CD4-positive, alpha-beta T cell (primary cell): ENCODE data around the gene AGT. TPM values are rescaled to one million over a fixed set of nuclear protein-coding genes. Genes with fewer than 3 reads are reported as not detected.

Experiments
- ATAC-seq: fragments of 200-7000 bp; cut with Tn5 transposase; one replicate; pipeline ENCODE4 v1.10.0; 2022; ENCODE audit warnings: mild to moderate bottlenecking; ENCODE audit not compliant: poor library complexity
- CTCF ChIA-PET: fragments of 350-600 bp; sonication (Branson Sonifier 250); formaldehyde crosslinking; loops from one replicate; lab custom pipeline; 2021; ENCODE audit warnings: antibody characterized with exemption, inconsistent platforms; lab: Charles Lee
- POLR2A ChIA-PET: fragments of 350-600 bp; sonication (Branson Sonifier 250); formaldehyde crosslinking; loops from one replicate; lab custom pipeline; 2021; ENCODE audit warnings: antibody characterized with exemption, inconsistent platforms; lab: Charles Lee
- DNase-seq, 14 experiments: peaks; one replicate each; pipeline ENCODE4 v3.0.0-alpha.2; 2013 to 2020; ENCODE audit warnings: mixed read lengths in 2 of 14
- H3K27ac ChIP-seq, 2 donors: one replicate each; pipeline versions ENCODE4 v1.5.1 to v1.7.0; 2013; ENCODE audit warnings: low read length in 2 of 2, low read depth in 1 of 2, mild to moderate bottlenecking in 1 of 2
- H3K27me3 ChIP-seq, 2 experiments: 1 replicate in 1 of 2; 2 replicates in 1 of 2; pipeline versions ENCODE4 v1.6.1 to v1.7.0; 2013; ENCODE audit warnings: low read length in 2 of 2, control low read depth in 1 of 2, mild to moderate bottlenecking in 1 of 2, moderate library complexity in 1 of 2; ENCODE audit not compliant: insufficient read depth in 2 of 2, control insufficient read depth in 1 of 2
- H3K36me3 ChIP-seq: one replicate; pipeline ENCODE4 v1.6.1; 2013; ENCODE audit warnings: low read length, control low read depth; ENCODE audit not compliant: insufficient read depth
- H3K4me1 ChIP-seq: one replicate; pipeline ENCODE4 v1.6.1; 2013; ENCODE audit warnings: low read length, control low read depth; ENCODE audit not compliant: insufficient read depth
- H3K4me3 ChIP-seq: one replicate; pipeline ENCODE4 v1.5.1; 2013; ENCODE audit warnings: mild to moderate bottlenecking, low read length, moderate library complexity
- H3K9me3 ChIP-seq, 2 experiments: 1 replicate in 1 of 2; 2 replicates in 1 of 2; pipeline versions ENCODE4 v1.6.1 to v1.7.0; 2013; ENCODE audit warnings: low read length in 2 of 2, mild to moderate bottlenecking in 2 of 2, control low read depth in 1 of 2, moderate library complexity in 1 of 2; ENCODE audit not compliant: control insufficient read depth in 1 of 2, insufficient read depth in 1 of 2
- H3K27ac Mint-ChIP-seq: one replicate; pipeline ENCODE4 v1.8.0; 2020; ENCODE audit warnings: mixed read lengths
- H3K27me3 Mint-ChIP-seq: one replicate; pipeline ENCODE4 v1.8.0; 2021; ENCODE audit warnings: mixed read lengths
- H3K36me3 Mint-ChIP-seq: one replicate; pipeline ENCODE4 v1.8.0; 2021; ENCODE audit warnings: low read depth, mixed read lengths
- H3K4me1 Mint-ChIP-seq: one replicate; pipeline ENCODE4 v1.8.0; 2021; ENCODE audit warnings: low read depth, mixed read lengths
- H3K4me3 Mint-ChIP-seq: one replicate; pipeline ENCODE4 v1.8.0; 2020; ENCODE audit warnings: mild to moderate bottlenecking, mixed read lengths
- H3K9me3 Mint-ChIP-seq: one replicate; pipeline ENCODE4 v1.8.0; 2020; ENCODE audit warnings: mixed read lengths
- CTCF ChIP-seq: fragments of 200-600 bp; IDR thresholded peaks from one replicate; pipeline ENCODE4 v1.8.0; 2022; ENCODE audit warnings: antibody characterized with exemption, mild to moderate bottlenecking
- intact Hi-C, 2 experiments: fragments of 100-400 bp; cut with DNase I in 1 of 2; cut with micrococcal nuclease in 1 of 2; formaldehyde crosslinking; loops; one replicate each; pipeline versions ENCODE4 v1.15.1 to v1.9.0; 2023 to 2025; cut with DNase I, micrococcal nuclease
- total RNA-seq, 174 experiments: library from RNA in 2 of 174; stranded (reverse) in 2 of 174; gene quantifications; one replicate each; pipeline ENCODE4 v1.2.3 and lab custom pipeline; 2021 to 2026

AGT gene
- total RNA-seq, 2 experiments from 2014 or later, result not detected

- Histone ChIP-seq H3K27me3 (no peaks in the 10 kb centered on the region), H3K4me3 (no peak overlapping the region), H3K9me3 (no peaks in the 10 kb centered on the region), H3K36me3 (peaks cover 74% of the 10 kb centered on the region), H3K27ac (no peak overlapping the region), H3K4me1 (no peaks in the 10 kb centered on the region)
- no peak for TF ChIP-seq CTCF
- Mint-ChIP-seq H3K36me3 (peaks cover 89% of the 10 kb centered on the region), H3K27me3 (no peaks in the 10 kb centered on the region), H3K9me3 (no peaks in the 10 kb centered on the region), H3K27ac (no peak overlapping the region), H3K4me3 (no peak overlapping the region), H3K4me1 (no peaks in the 10 kb centered on the region)
- ChIA-PET POLR2A (no interaction called here), CTCF (no interaction called here)
- DNase-seq (no peak), ATAC-seq (no peak)
- intact Hi-C loops, result no loop called here
Measured at GRCh38 chr1:230674581-230674980, 39.3 kb downstream of the AGT start.

- intact Hi-C loops, result no loop called here
- Histone ChIP-seq H3K27ac (no peak overlapping the region), H3K4me1 (no peaks in the 10 kb centered on the region), H3K27me3 (no peaks in the 10 kb centered on the region), H3K36me3 (peaks cover 85% of the 10 kb centered on the region), H3K9me3 (no peaks in the 10 kb centered on the region), H3K4me3 (no peak overlapping the region)
- Mint-ChIP-seq H3K9me3 (no peaks in the 10 kb centered on the region), H3K4me3 (no peak overlapping the region), H3K27me3 (no peaks in the 10 kb centered on the region), H3K27ac (no peak overlapping the region), H3K4me1 (no peaks in the 10 kb centered on the region), H3K36me3 (peaks cover 91% of the 10 kb centered on the region)
- DNase-seq (no peak), ATAC-seq (no peak)
- no peak for TF ChIP-seq CTCF
- ChIA-PET CTCF (no interaction called here), POLR2A (no interaction called here)
Measured at GRCh38 chr1:230669543-230669942, 44.4 kb downstream of the AGT start.

GRCh38 chr1:230668227-230668626 lies 45.7 kb downstream of the AGT start:
- intact Hi-C loops, result no loop called here
- no peak for ATAC-seq
- Histone ChIP-seq H3K27ac (no peak overlapping the region), H3K27me3 (no peaks in the 10 kb centered on the region), H3K4me1 (no peaks in the 10 kb centered on the region), H3K36me3 (peaks cover 85% of the 10 kb centered on the region), H3K9me3 (no peaks in the 10 kb centered on the region), H3K4me3 (no peak overlapping the region)
- no peak for TF ChIP-seq CTCF
- Mint-ChIP-seq H3K27me3 (no peaks in the 10 kb centered on the region), H3K27ac (no peak overlapping the region), H3K4me1 (no peaks in the 10 kb centered on the region), H3K4me3 (no peak overlapping the region), H3K36me3 (peaks cover 87% of the 10 kb centered on the region), H3K9me3 (no peaks in the 10 kb centered on the region)
- DNase-seq, result no peak
- CTCF ChIA-PET, result interaction anchor here (1.5 kb wide), 1 partner anchor 11 kb away, joined by 4 read pairs; no protein-coding TSS in a partner anchor
- POLR2A ChIA-PET, result no interaction called here
